GM19438 (cell line): ENCODE results near the gene PLEKHG3.
"Not testable (repeated sequence)": the region's sequence is repeated elsewhere in the genome, so short reads cannot be mapped to it uniquely, and the experiment has no call there.

ENCODE experiments used
- ATAC-seq: cut with Tn5 transposase; IDR thresholded peaks from one replicate; pipeline ENCODE4 v1.9.1; 2021; ENCODE audit warnings: low read depth; ENCODE audit not compliant: unreplicated experiment

Gene PLEKHG3

DNA sequence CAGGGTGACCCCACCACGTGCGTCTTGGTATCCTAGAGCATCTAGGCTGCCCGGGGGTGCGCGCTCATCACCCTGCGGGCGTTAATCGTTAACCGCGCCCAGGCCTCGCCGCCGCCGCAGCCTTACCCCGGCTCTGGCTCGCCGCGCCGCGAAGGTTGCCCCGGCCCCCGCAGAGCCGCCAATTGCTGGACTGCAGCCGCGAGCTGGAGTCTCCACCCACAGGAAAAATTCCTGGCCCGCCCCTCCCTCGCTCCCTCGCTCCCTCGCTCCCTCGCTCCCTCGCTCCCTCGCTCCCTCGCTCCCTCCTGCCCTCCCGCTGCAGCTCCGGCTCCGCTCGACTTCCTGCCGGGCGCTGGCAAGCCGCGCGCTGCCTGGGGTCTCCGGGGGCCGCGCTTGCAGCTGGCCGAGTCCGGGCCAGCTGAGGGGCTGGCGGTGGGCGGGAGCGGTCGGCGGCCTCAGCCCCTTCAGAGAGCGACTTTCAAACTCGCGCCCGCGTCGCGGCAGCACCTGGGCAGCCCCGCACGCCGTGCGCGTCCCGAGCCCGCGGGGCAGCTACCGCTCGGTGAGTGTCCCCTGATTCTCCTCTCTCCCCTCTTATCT lies at the start of gene PLEKHG3:
Gene PLEKHG3 (plus strand): TSS at position 282 of the 600 bp plus-strand sequence. CDS start 23,208 bp downstream, outside the sequence.
- ATAC-seq, result no peak

DNA sequence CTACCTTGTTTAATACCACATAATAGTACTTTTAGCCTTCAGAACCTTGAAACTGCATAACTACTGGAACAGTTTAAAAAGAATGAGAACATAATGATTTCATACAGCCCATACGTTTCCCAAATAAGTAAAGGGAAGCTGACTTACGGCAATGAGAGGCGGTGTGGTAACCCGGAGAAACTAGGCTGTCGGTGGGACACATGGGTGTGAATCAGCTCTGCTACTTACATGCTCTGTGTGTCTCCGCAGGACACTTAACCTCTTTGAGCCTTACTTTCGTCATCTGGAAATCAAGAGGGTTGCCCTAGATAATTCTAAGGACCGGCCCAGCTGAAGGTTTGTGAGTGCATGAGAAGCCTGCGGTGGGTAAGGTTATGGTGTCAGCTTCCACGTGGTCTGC lies 49.3 kb upstream of the PLEKHG3 start:
- no peak for ATAC-seq

DNA sequence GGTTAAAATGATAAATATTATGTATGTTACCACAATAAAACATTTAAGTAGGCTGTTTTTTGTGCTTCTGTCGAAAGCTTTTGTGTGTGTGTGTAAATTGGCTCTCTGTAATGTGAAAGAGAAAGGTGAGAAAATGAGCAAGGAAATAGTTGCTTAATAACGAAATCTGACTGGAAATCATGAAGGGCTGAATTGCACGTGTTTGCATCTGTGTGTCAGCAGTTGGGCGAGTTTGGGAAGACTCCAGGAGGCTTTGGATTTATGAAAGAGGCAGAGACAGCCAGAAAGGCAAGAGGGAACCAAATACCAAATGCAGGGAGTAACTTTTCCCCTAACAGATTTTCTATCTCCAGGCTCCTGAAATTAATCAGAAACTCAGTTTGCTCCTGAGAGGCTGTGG lies 47.2 kb upstream of the PLEKHG3 start:
- ATAC-seq, result no peak

DNA sequence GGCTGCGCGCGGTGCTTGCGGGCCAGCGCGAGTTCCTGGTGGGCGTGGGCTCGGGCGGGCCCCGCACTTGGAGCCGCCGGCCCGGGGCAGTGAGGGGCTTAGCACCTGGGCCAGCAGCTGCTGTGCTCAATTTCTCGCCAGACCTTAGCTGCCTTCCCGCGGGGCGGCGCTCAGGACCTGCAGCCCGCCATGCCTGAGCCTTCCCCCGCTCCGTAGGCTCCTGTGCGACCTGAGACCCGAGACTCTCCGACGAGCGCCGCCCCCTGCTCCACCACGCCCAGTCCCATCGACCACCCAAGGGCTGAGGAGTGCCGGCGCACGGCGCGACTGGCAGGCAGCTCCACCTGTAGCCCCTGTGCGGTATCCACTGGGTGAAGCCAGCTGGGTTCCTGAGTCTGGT lies 46.0 kb upstream of the PLEKHG3 start:
- ATAC-seq, result no peak

DNA sequence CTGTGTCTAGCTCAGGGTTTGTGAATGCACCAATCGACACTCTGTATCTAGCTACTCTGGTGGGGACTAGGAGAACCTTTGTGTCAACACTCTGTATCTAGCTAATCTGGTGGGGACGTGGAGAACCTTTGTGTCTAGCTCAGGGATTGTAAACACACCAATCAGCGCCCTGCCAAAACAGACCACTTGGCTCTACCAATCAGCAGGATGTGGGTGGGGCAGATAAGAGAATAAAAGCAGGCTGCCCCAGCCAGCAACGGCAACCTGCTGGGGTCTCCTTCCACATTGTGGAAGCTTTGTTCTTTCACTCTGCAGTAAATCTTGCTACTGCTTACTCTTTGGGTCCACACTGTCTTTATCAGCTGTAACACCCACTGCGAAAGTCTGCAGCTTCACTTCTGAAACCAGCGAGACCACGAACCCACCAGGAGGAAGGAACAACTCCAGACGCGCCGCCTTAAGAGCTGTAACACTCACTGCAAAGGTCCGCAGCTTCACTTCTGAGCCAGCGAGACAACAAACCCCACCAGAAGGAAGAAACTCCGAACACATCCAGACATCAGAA lies 45.4 kb upstream of the PLEKHG3 start:
- ATAC-seq, result not testable (repeated sequence)

DNA sequence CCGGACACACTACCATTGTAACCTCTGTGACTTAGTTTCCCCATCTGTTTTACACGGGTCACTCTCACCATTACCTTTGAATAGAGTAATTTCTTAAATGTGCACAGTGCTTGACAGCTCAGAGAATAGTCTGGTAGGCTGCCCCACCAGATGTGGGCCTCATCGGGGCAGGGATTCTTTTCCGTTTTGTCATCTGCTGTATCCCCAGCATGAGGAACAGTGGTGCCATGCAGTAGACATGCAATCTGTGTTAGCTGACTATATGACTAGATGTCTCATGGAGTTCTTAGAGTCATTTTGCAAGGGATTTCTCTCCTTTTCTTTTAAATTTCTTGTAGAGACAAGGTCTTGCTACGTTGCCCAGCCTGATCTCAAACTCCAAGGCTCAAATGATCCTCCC lies 44.9 kb upstream of the PLEKHG3 start:
- no peak for ATAC-seq

DNA sequence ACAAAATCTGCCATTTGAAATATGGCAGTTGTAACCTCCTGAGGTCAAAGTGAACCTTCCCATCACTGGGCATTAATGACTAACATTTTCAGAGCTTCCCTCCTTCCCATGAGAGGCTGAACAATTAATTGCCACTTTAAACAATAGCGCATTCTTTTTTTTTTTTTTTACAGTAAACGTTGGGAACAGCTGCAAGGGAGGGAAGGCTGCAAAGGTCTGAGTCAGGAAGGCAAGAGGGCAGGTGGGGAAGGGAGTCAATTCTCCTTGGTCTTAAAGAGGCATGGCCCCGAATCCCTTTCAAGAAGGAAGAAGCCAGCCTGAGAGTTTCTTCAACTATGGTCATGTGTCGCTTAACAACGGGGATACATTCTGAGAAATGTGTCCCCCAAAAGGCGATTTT lies 41.0 kb upstream of the PLEKHG3 start:
- no peak for ATAC-seq

DNA sequence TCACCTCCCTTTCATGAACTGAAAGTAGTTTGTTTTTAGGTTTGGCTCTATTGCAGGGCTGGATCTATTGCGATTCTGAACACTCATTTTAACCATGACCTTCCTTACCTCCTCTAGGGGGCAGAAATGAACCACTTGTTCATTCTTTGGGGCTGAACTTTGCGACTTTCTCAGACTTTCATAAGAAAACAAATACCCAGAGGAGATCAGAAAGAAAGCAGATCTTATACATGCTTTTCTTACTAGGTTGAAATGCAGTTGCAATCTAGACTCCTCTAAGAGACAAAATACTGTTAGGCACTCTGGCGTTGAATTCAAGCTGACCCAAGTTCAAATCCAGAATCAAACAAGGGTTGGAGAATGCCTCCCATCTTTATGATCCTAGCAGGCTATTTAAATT lies 32.6 kb upstream of the PLEKHG3 start:
- ATAC-seq, result no peak

DNA sequence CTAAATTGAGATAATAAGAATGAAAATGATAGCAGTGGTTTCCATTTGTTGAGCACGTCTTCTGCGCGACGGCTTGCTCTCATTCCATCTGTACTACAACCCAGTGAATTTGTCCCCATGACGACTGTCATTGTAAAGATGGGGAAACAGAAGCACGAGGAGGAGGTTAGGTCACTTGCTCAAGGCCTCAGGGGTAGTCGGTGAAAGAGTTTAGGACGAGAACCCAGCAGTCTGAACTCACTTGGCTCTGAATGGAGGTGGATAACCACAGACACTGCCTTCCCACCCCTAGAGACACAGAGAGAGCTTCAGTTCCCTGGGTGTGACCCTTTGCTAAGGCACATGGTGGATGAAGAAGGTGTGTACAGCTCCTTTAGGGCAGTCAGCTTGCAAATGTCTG lies 30.9 kb upstream of the PLEKHG3 start:
- ATAC-seq, result no peak

DNA sequence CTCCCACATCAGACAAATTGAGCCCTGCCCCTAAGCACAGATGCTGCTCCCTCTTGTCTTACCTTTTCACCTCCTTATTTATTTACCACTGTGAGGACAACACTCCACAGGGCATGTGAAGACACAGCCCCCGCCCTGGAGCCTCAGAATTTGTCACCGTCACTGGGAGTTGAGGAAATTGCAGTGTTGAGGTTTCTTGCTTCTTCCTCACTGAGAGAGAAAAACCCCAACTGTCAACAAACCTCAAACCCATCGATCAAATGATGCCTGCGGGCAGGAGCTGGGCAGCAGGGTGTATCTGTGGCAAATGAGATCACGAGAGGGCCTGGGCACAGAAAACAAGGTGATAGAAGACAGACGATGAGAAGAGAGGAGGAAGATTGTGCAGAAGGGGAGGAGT lies 30.5 kb upstream of the PLEKHG3 start:
- no peak for ATAC-seq

DNA sequence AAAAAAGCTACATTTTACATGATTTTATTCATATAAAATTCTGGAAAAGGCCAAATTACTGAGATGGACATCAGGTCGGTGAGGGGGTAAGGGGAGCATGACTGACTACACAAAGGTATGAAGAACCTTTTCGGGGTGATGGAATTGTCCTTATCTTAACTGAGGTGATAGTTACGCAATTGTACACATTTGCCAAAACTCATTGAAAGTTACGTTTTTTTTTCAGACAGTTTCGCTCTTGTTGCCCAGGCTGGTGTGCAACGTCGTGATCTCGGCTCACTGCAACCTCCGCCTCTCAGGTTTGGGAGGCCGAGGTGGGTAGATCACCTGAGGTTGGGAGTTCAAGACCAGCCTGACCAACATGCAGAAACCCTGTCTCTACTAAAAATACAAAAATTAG lies 29.4 kb upstream of the PLEKHG3 start:
- no peak for ATAC-seq

DNA sequence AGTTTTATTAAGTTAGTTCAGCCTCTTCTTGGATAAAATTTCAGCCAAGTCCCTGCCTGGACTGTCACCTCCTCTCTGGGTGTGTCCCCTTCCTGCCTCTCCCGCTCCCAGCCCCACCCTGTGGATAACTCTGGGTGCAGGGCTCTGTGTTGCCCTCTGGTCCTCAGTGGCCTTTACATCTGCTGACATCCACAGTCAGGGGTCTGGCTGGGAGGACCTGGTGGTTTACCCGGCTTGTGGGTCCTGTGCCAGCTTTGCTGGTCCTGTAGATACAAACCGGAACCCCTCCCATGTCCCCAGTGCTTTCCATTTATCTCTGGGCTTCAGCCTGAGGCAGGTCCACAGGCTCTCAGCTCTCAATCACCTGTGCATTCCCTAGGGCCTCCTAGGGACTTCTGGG lies 28.9 kb upstream of the PLEKHG3 start:
- no peak for ATAC-seq

DNA sequence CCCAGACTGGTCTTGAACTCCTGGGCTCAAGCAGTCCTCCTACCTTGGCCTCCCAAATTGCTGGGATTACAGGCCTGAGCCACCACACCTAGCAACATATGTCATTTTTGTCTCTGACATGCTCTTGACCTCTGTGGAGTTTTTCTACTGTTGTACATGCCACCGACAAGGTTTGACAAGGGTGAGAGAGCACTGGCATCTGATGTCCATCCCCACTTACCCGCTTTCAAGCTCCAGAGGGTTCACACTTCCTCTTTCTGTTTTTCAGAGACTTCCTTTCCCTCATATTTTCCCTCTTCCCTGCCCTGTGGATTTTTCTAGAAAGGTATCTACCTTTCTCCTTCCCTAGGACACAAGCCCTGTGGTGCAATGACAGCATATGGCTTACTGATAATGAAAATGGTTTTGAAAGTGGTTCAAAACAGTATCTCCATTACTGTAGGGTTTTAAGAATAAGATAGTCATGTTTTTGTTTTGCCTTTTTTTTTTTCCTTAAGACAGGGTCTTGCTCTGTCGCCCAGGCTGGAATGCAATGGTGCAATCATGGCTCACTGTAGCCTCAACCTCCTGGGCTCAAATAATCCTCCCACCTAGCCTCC lies 27.7 kb upstream of the PLEKHG3 start:
- ATAC-seq, result no peak

DNA sequence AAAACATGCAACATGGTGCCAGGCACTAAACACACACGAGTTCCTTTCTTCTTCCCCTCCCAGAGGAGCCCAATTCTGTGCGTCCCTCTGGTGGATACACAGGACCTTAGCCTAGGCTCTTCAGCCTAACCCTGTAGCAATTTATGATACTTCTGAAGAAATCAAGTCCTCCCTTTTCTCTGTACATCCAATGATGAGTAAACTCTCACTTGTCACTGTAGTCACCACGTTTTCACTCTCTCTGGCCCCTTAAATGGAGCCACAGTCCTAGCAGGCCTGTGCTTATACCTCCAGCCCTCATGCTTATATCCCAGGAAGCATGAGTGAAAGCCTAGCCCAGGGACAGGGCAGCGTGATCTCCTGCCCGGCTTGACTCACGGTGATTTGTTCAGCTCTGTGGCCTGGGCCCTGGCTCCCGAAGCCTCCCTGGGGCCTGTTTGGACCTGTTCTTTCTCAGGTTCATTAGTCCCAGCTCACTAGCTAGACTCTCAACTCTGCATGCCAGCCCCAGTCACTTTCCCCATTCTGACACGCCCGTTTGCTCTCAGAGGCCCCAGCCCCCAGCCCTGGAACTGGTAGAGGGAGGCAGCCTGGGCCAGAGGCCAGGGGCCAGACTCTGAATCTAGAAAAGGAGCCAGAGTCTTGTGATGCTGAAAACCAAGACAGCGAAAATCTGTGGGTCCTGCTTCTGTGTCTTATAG lies 24.1 kb upstream of the PLEKHG3 start:
- no peak for ATAC-seq

DNA sequence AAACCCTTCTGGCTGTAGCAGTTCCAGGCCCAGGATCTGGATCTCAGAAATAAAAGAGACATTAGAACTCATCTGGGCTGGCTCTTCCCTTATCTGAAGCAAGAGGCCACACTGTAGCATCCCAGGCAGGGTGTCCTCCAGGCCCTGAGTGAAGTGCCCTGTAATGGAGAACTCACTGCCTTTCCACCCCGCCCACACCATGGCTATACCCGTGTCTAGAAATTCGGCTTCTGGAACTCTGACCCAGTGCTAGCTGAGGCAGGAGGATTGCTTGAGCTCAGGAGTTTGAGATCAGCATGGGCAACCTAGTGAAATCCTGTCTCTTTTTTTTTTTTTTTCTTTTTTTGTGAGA lies 23.5 kb upstream of the PLEKHG3 start:
- no peak for ATAC-seq

DNA sequence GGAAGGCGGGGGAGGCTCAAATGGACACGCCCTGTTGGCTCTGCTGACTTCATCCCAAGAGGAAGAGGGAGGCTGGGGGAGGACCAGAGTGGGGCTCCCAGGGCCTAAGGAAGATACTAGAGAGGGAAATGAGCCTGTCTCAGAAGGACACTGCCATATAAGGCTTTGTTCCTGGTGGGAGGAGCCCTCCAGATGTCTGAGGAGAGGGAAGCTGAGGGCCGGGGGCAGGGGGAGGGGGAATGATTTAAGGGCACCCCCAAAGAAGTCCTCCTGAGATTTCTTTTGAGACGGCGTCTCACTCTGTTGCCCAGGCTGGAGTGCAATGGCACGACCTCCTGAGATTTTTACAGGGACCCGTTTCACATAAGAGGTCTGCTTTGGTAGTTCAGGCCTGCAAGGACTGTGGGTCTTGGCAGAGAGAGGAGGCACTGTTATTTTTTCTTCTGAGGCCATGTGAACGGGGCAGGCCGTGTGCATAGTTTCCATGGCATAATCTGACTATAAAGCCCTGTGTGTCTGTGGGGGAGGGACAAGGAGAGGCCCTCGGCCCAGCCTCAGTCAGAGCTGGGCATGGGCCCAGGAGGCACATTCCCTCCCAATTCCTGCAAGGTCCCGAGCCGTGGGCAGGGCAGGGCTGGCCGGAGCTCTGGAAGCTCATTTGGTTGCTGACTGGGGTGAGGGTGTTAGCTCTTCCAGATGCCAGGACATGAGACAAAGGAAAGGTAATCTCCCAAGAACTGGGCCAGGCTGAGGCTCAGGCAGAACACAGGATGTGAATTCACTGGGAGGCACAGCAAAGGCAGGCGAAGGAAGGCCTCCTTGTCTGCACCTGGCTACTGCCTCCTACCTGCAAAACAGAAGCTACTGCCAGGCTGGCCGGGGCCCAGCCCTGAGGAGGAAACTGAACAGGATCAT lies 22.2 kb upstream of the PLEKHG3 start:
- ATAC-seq, result no peak

DNA sequence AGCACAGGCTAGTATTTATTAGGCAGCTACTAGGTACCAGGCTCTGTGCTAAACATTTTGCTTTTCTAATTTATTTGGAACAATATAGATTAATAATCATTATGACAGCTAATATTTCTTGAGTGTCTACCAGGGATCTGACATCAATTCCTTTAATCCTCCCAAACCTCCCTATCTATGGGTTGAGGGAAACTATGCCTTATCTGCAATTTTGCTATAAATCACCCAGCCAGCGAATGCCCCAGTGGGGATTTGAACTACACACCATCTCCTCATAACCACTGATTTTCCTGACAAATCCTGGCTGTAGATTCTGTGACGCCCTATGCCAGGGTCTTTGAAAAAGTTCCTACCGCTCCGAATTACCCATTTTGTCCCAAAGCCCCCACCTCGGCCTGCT lies 21.4 kb upstream of the PLEKHG3 start:
- ATAC-seq, result no peak

DNA sequence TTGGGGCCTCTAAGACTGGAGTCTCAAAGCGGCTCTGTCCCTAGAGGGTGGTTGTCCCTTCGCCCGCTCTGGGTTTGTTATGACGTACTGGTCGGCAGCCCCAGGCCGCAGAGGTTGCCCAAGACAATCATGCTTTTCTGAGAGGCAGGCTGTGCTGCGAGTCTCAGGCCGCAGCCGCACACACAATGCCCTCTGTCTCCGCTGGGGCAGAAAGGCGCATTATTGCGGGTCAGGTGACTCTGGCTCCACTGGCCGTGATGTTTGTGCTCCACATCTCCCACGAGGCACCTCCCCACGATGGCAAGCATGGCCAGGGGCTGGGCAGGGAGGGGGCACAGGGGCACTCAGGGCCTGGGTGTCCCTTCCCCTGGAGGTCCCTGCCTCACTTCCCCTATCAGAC lies 21.0 kb upstream of the PLEKHG3 start:
- no peak for ATAC-seq

DNA sequence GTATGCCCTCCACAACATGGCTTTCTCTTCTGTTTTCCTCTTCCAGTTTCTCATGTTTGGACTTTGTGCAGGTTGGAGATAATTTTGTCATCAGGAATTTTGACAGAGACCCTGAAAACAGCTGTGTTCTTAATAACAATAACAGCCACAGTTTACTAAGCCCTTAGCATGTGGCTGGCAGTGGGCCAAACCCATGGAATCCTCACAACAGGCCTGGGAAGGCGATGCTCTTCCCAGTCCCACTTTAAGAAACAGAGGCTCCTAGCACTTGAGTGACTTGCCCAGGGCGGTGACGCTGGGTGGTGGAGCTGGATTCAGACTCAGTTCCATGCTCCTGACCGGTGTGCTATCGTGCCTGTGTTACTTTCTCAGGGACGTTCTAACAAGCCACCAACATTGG lies 20.1 kb upstream of the PLEKHG3 start:
- no peak for ATAC-seq

DNA sequence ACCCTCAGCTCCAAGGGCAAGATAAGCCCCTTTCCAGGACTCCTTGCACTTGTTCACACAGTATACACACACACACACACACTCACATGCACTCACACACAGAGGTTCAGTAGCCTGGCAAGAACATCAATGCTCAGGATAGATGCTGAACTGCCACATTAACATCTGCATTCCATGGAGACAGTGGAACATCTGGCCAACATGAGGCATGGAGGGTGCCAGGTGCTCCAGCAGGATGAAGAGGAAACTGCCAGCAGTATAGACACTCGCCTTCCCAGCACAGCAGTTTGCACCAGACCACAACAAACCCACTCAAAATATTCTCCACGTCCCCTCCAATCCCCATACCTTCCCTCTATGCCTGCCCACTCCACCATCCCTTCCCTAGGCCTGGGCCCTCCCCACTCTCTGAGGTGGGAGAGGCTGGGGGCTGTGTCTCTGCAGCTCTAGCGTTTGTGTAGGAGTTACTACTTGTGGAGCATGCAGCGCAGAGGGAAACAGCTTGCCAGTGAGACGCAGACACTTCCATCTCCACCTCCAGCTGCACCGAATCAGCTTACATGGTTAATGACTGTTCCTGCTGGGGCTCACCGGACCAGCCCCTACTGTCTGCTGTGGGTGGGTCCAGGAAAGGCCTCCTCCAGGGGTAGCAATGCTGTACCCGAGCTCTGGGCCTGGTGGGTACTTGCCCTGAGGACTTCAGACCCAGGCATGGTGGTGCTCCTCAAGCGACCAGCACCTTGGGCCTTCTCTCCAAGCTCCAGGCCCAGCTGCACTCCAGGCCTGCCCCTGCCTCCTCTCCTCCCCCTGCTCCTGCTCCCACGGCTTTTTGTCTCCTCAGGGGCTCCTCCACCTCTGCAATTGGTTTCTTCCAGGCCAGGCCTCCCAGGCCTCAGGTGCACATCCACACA lies 18.6 kb upstream of the PLEKHG3 start:
- ATAC-seq, result no peak
